IMR-90 (cell line): Measurements from ENCODE around the gene PDZK1. TPM values are rescaled to one million over a fixed set of nuclear protein-coding genes. Genes with fewer than 3 reads are reported as not detected.

Experiments used
- ATAC-seq: fragments of 200-7000 bp; cut with Tn5 transposase; 2 replicates; pipeline ENCODE4 v1.9.1; 2020; ENCODE audit warnings: low read depth, mild to moderate bottlenecking, moderate library complexity
- BruUV-seq: library from RNA; stranded (reverse); fragments of 400-500 nt; replicated peaks from 2 replicates; lab custom pipeline; 2021; lab: Mats Ljungman, UMichigan
- CTCF ChIA-PET: fragments of 300-600 bp; formaldehyde crosslinking; extraction: SDS; loops from one replicate; lab custom pipeline; 2021; ENCODE audit warnings: antibody characterized with exemption; lab: Yijun Ruan, JAX
- POLR2A ChIA-PET: fragments of 300-600 bp; sonication (Branson Sonifier 250); formaldehyde crosslinking; loops from one replicate; lab custom pipeline; 2022; ENCODE audit warnings: antibody characterized with exemption; ENCODE audit not compliant: unreplicated experiment; lab: Charles Lee
- DNase-seq: peaks from one replicate; pipeline ENCODE4 v3.0.0; 2013
- H2AFZ ChIP-seq: replicated peaks from 2 replicates; pipeline ENCODE3; 2013; ENCODE audit warnings: low read length, mild to moderate bottlenecking; ENCODE audit not compliant: poor library complexity
- H2AK5ac ChIP-seq: 2 replicates; pipeline ENCODE4 v1.6.1; 2013; ENCODE audit warnings: low read depth, low read length, inconsistent platforms
- H2AK9ac ChIP-seq: replicated peaks from 2 replicates; pipeline ENCODE3; 2013; ENCODE audit warnings: mild to moderate bottlenecking, low read depth, low read length, moderate library complexity; ENCODE audit not compliant: poor library complexity
- H2BK120ac ChIP-seq: 2 replicates; pipeline ENCODE4 v1.6.1; 2013; ENCODE audit warnings: low read depth, low read length, inconsistent platforms
- H2BK15ac ChIP-seq: 3 replicates; pipeline ENCODE4 v1.6.1; 2013; ENCODE audit warnings: low read depth, low read length, inconsistent platforms
- H2BK20ac ChIP-seq: 2 replicates; pipeline ENCODE4 v1.6.1; 2013; ENCODE audit warnings: low read depth, mild to moderate bottlenecking, inconsistent platforms, low read length, moderate library complexity
- H2BK5ac ChIP-seq: 2 replicates; pipeline ENCODE4 v1.6.1; 2013; ENCODE audit warnings: mild to moderate bottlenecking, low read depth, low read length, inconsistent platforms; ENCODE audit not compliant: poor library complexity, severe bottlenecking
- H3K14ac ChIP-seq: replicated peaks from 2 replicates; pipeline ENCODE4 v1.6.1; 2013; ENCODE audit warnings: low read depth, low read length, inconsistent platforms
- H3K18ac ChIP-seq: 2 replicates; pipeline ENCODE4 v1.6.1; 2013; ENCODE audit warnings: low read depth, low read length, control low read depth
- H3K23ac ChIP-seq: 2 replicates; pipeline ENCODE4 v1.6.1; 2013; ENCODE audit warnings: low read depth, low read length, inconsistent platforms
- H3K27ac ChIP-seq: 2 replicates; pipeline ENCODE4 v1.5.1; 2013; ENCODE audit warnings: mild to moderate bottlenecking, control low read depth, low read length; ENCODE audit not compliant: insufficient read depth
- H3K27me3 ChIP-seq: 2 replicates; pipeline ENCODE4 v1.6.1; 2013; ENCODE audit warnings: low read length; ENCODE audit not compliant: control insufficient read depth, insufficient read depth
- H3K36me3 ChIP-seq: 2 replicates; pipeline ENCODE4 v1.6.1; 2013; ENCODE audit warnings: low read length, mixed read lengths; ENCODE audit not compliant: control insufficient read depth, insufficient read depth
- H3K4ac ChIP-seq: 2 replicates; pipeline ENCODE4 v1.6.1; 2013; ENCODE audit warnings: low read depth, low read length, inconsistent platforms
- H3K4me1 ChIP-seq: 2 replicates; pipeline ENCODE4 v1.6.1; 2013; ENCODE audit warnings: low read length, mixed read lengths; ENCODE audit not compliant: control insufficient read depth, insufficient read depth
- H3K4me2 ChIP-seq: 2 replicates; pipeline ENCODE4 v1.6.1; 2013; ENCODE audit warnings: low read depth, mild to moderate bottlenecking, control low read depth, low read length, moderate library complexity
- H3K4me3 ChIP-seq: 2 replicates; pipeline ENCODE4 v1.5.1; 2013; ENCODE audit warnings: low read depth, mild to moderate bottlenecking, control low read depth, low read length, moderate library complexity; ENCODE audit not compliant: insufficient read depth
- H3K56ac ChIP-seq: 2 replicates; pipeline ENCODE4 v1.6.1; 2013; ENCODE audit warnings: low read length, inconsistent platforms; ENCODE audit not compliant: insufficient read depth; ENCODE audit errors: extremely low read depth
- H3K79me1 ChIP-seq, 2 experiments: 2 replicates each; pipeline ENCODE4 v1.6.1; 2013; ENCODE audit warnings: low read length in 2 of 2, inconsistent platforms in 1 of 2, low read depth in 1 of 2
- H3K9ac ChIP-seq: 2 replicates; pipeline ENCODE4 v1.6.1; 2013; ENCODE audit warnings: low read depth, low read length, control low read depth
- H3K9me1 ChIP-seq: 2 replicates; pipeline ENCODE4 v1.6.1; 2013; ENCODE audit warnings: low read length, inconsistent platforms; ENCODE audit not compliant: insufficient read depth
- H3K9me3 ChIP-seq: 2 replicates; pipeline ENCODE4 v1.6.1; 2013; ENCODE audit warnings: low read length; ENCODE audit not compliant: control insufficient read depth, insufficient read depth
- H4K20me1 ChIP-seq: 2 replicates; pipeline ENCODE4 v1.6.1; 2013; ENCODE audit warnings: low read length, inconsistent platforms; ENCODE audit not compliant: insufficient read depth
- H4K5ac ChIP-seq: 2 replicates; pipeline ENCODE4 v1.6.1; 2013; ENCODE audit warnings: mild to moderate bottlenecking, low read depth, low read length, control low read depth
- H4K8ac ChIP-seq, 2 experiments: 2 replicates each; pipeline ENCODE4 v1.6.1; 2013; ENCODE audit warnings: low read depth in 2 of 2, low read length in 2 of 2, control low read depth in 1 of 2, inconsistent platforms in 1 of 2
- H4K91ac ChIP-seq: 2 replicates; pipeline ENCODE4 v1.6.1; 2013; ENCODE audit warnings: low read depth, low read length, inconsistent platforms; ENCODE audit not compliant: insufficient read depth
- BHLHE40 ChIP-seq: fragments of 150-350 bp; IDR thresholded peaks from 2 replicates; pipeline ENCODE4 v1.6.1; 2016; ENCODE audit warnings: mild to moderate bottlenecking, low read depth, low read length
- CEBPB ChIP-seq: IDR thresholded peaks from 2 replicates; pipeline ENCODE4 v1.6.1; 2012; ENCODE audit warnings: low read depth, low read length, improper control_type of control experiment
- CHD1 ChIP-seq: IDR thresholded peaks from 2 replicates; pipeline ENCODE4 v1.6.1; 2012; ENCODE audit warnings: low read depth, low read length, improper control_type of control experiment
- CTCF ChIP-seq: conservative IDR thresholded peaks from 2 replicates; pipeline ENCODE4 v1.5.1; 2012; ENCODE audit warnings: mild to moderate bottlenecking, low read depth, low read length, improper control_type of control experiment
- ELK1 ChIP-seq: fragments of 150-350 bp; IDR thresholded peaks from 2 replicates; pipeline ENCODE4 v1.6.1; 2016; ENCODE audit warnings: low read depth, mild to moderate bottlenecking, low read length, moderate library complexity, borderline replicate concordance
- FOS ChIP-seq: fragments of 150-350 bp; IDR thresholded peaks from 2 replicates; pipeline ENCODE4 v1.6.1; 2016; ENCODE audit warnings: low read depth, low read length
- MAFK ChIP-seq: IDR thresholded peaks from 2 replicates; pipeline ENCODE4 v1.6.1; 2012; ENCODE audit warnings: low read depth, low read length, improper control_type of control experiment
- MAZ ChIP-seq: IDR thresholded peaks from 2 replicates; pipeline ENCODE4 v1.6.1; 2012; ENCODE audit warnings: low read depth, mild to moderate bottlenecking, low read length, improper control_type of control experiment, moderate library complexity, borderline replicate concordance
- MXI1 ChIP-seq: IDR thresholded peaks from 2 replicates; pipeline ENCODE4 v1.6.1; 2012; ENCODE audit warnings: low read depth, mild to moderate bottlenecking, low read length, moderate library complexity, borderline replicate concordance
- NFE2L2 ChIP-seq: fragments of 150-350 bp; IDR thresholded peaks from 2 replicates; pipeline ENCODE4 v1.6.1; 2016; ENCODE audit warnings: low read depth, mild to moderate bottlenecking, low read length
- POLR2A ChIP-seq: IDR thresholded peaks from 2 replicates; pipeline ENCODE4 v1.6.1; 2012; ENCODE audit warnings: mild to moderate bottlenecking, low read depth, low read length
- RCOR1 ChIP-seq: IDR thresholded peaks from 2 replicates; pipeline ENCODE4 v1.6.1; 2012; ENCODE audit warnings: mild to moderate bottlenecking, low read length, improper control_type of control experiment; ENCODE audit not compliant: insufficient replicate concordance
- SMC3 ChIP-seq: fragments of 150-350 bp; IDR thresholded peaks from 2 replicates; pipeline ENCODE4 v1.6.1; 2016; ENCODE audit warnings: low read depth, mild to moderate bottlenecking, antibody characterized with exemption, low read length, moderate library complexity
- USF2 ChIP-seq: fragments of 150-350 bp; IDR thresholded peaks from 2 replicates; pipeline ENCODE4 v1.6.1; 2017; ENCODE audit warnings: mild to moderate bottlenecking, antibody characterized with exemption, low read length, low read depth
- WGBS, 2 experiments: methylation state at CpG; one replicate each; pipeline versions ENCODE4 v1.1.5 to v1.1.7; 2013; ENCODE audit warnings: missing lambda C conversion rate in 2 of 2; ENCODE audit not compliant: insufficient read length in 1 of 2; ENCODE audit errors: extremely low coverage in 2 of 2; 5-methylcytosine and 5-hydroxymethylcytosine counted together
- dilution Hi-C: fragments of 300-500 bp; cut with HindIII; formaldehyde crosslinking; loops from one replicate; pipeline ENCODE4 v1.14.3; 2018; ENCODE audit warnings: low sequenced_read_pairs; ENCODE audit not compliant: unreplicated experiment
- in situ Hi-C: fragments of 300-500 bp; cut with MboI; formaldehyde crosslinking; loops from 3 replicates; pipeline ENCODE4 v1.14.3; 2019; ENCODE audit warnings: low sequenced_read_pairs, inconsistent platforms, mixed read lengths
- intact Hi-C: fragments of 100-400 bp; cut with micrococcal nuclease; formaldehyde crosslinking; loops from 2 replicates; pipeline ENCODE4 v1.10.0; 2022
- polyA plus RNA-seq, 3 experiments: library from polyadenylated mRNA; depleted of rRNA; stranded (reverse); fragments of >200 nt; gene quantifications; 2 replicates each; pipeline ENCODE4 v1.2.3, GENCODE V29; 2012; ENCODE audit warnings: low replicate concordance in 1 of 3
- total RNA-seq: library from RNA; depleted of rRNA; stranded (reverse); fragments of >200 nt; gene quantifications from 2 replicates; pipeline ENCODE4 v1.2.3, GENCODE V29; 2012

Gene PDZK1
- total and polyA plus RNA-seq, 2 of the 4 experiments (the other 2 are of a cell fraction) = 1.4 to 2.1 TPM

GRCh38 chr1:145717833-145718232 is 10.7 kb upstream of the PDZK1 start:
- no peaks in the 10 kb centered on the region for H3K27me3 ChIP-seq
- no peaks in the 10 kb centered on the region; a peak in 1 of 4 replicates for H3K79me1 ChIP-seq
- no peaks in the 10 kb centered on the region for H3K9me3 ChIP-seq
- no peak overlapping the region for H3K18ac ChIP-seq
- H2BK20ac ChIP-seq = peak overlapping the region; percentile 79
- 0 out of 2 replicates have a peak overlapping the region, but pooled peaks have one; percentile 24 for H2AK5ac ChIP-seq
- H3K4me2 ChIP-seq = no peak overlapping the region
- H3K27ac ChIP-seq = no peak overlapping the region
- H4K8ac ChIP-seq = no peak overlapping the region
- H2AFZ ChIP-seq = no peak overlapping the region
- dilution Hi-C loops = no loop called here
- in situ Hi-C loops = no loop called here
- peak overlapping the region; percentile 52; the same call in 1 of the 2 replicates for H3K4ac ChIP-seq
- no peaks in the 10 kb centered on the region for H3K36me3 ChIP-seq
- H3K23ac ChIP-seq = no peak overlapping the region
- ATAC-seq = no peak
- no peak overlapping the region for H2AK9ac ChIP-seq
- H2BK5ac ChIP-seq = no peak overlapping the region
- H3K4me3 ChIP-seq = no peak overlapping the region
- H3K4me1 ChIP-seq = peaks cover 30% of the 10 kb centered on the region
- no peak overlapping the region for H4K5ac ChIP-seq
- BruUV-seq = no TSS peak
- ChIA-PET POLR2A (no interaction called here), CTCF (no interaction called here)
- TF ChIP-seq RCOR1 (no peak), FOS (no peak), BHLHE40 (no peak), CHD1 (no peak), MXI1 (no peak), USF2 (no peak), MAZ (no peak), MAFK (no peak), NFE2L2 (no peak), CTCF (no peak), SMC3 (no peak), POLR2A (no peak), ELK1 (no peak), CEBPB (no peak)
- H3K14ac ChIP-seq = no peak overlapping the region
- DNase-seq = no peak
- peak overlapping the region; percentile 37; the same call in 1 of the 2 replicates for H4K91ac ChIP-seq
- no peak overlapping the region for H3K9ac ChIP-seq
- peak overlapping the region; percentile 46 for H2BK120ac ChIP-seq
- 0 out of 3 replicates have a peak overlapping the region, but pooled peaks have one; percentile 43 for H2BK15ac ChIP-seq
- no peaks in the 10 kb centered on the region for H4K20me1 ChIP-seq
- no CpG with 5 or more reads among the region's 1 CpG for WGBS, 2 experiments
- peaks cover 24% of the 10 kb centered on the region for H3K9me1 ChIP-seq
- intact Hi-C loops = no loop called here
- no peak overlapping the region for H3K56ac ChIP-seq
